ENCODE measurements around the gene MOB1A. TPM values are rescaled to one million over a fixed set of nuclear protein-coding genes. Genes with fewer than 3 reads are reported as not detected.
A peak's percentile ranks its signal among the peaks of the same experiment; 100 is the strongest.

The MOB1A gene
- total and polyA plus RNA-seq, 2 of the 13 experiments (the other 11 are each of a cell fraction or from before 2014, with no cell fraction given) = 48.2 to 139 TPM

DNA sequence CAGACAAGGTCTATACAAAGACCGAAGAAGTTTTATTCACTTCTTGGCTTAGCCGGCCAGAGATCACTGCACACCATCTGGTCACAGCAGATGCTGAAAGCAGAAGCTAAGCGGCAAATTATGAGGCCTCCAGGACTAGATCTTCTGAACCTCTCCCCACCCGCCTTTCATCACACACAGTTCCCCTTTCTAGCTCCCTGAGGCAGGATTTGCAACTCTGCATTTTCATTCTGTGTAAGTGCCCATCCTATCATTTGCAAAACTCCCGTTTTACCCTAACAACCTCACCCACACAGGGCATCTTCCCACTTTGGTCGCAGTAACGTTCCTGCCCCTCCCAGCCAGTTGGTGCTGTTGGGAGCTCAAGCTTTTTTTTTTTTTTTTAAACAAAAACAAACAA, 3.1 kb upstream of the MOB1A start:
- no peaks in the 10 kb centered on the region for H3K36me3 ChIP-seq (replicated peaks in 1 of 2; ENCODE audit: control insufficient read depth in 1 of 2, insufficient read depth in 2 of 2, low read length in 2 of 2)
- WGBS (ENCODE audit: low lambda C conversion rate) = 10% methylated on average over 7 of the region's 7 CpGs
- intact Hi-C loops (cut with micrococcal nuclease; ENCODE audit: unreplicated experiment) = no loop called here
- H3K4me2 ChIP-seq (ENCODE audit: low read depth, low read length) = peak overlapping the region; percentile 74
- ChIA-PET CTCF (ENCODE audit: low intra/inter-chr PET ratio, low total read pairs) (no interaction called here), POLR2A (interaction anchor here (1.1 to 1.2 kb wide), 2 partner anchors 10 to 17 kb away, joined by 4 to 8 read pairs; partner anchors contain the start of gene MTHFD2)
- DNase-seq (ENCODE audit: low spot score) = no peak
- ATAC-seq = no peak
- peaks cover 15% of the 10 kb centered on the region for H4K20me1 ChIP-seq (ENCODE audit: insufficient read depth, low read length)
- peak overlapping the region in 2 of 3 experiments; percentile 15 to 17; a peak in 2 of 6 replicates for H3K4me3 ChIP-seq (replicated peaks in 1 of 3; ENCODE audit: insufficient read depth in 1 of 3, low read depth in 2 of 3, low read length in 3 of 3)
- H2AFZ ChIP-seq (ENCODE audit: low read length) = peak overlapping the region; percentile 88
- no TSS peak for BruUV-seq (replicated peaks)
- H3K4me1 ChIP-seq (ENCODE audit: insufficient read depth, low read length) = peaks cover 22% of the 10 kb centered on the region
- in situ Hi-C loops (cut with HindIII; ENCODE audit: extremely low pct_ligation_motif_present, low pct_unique_long_range_greater_than_20kb) = no loop called here
- H3K9me3 ChIP-seq (ENCODE audit: low read length) = no peaks in the 10 kb centered on the region
- TF ChIP-seq ZNF766 (CRISPR knock-in tag; IDR thresholded peaks at IDR 0.05; ENCODE audit: borderline replicate concordance) = no peak
- TF ChIP-seq, protein P1, sequence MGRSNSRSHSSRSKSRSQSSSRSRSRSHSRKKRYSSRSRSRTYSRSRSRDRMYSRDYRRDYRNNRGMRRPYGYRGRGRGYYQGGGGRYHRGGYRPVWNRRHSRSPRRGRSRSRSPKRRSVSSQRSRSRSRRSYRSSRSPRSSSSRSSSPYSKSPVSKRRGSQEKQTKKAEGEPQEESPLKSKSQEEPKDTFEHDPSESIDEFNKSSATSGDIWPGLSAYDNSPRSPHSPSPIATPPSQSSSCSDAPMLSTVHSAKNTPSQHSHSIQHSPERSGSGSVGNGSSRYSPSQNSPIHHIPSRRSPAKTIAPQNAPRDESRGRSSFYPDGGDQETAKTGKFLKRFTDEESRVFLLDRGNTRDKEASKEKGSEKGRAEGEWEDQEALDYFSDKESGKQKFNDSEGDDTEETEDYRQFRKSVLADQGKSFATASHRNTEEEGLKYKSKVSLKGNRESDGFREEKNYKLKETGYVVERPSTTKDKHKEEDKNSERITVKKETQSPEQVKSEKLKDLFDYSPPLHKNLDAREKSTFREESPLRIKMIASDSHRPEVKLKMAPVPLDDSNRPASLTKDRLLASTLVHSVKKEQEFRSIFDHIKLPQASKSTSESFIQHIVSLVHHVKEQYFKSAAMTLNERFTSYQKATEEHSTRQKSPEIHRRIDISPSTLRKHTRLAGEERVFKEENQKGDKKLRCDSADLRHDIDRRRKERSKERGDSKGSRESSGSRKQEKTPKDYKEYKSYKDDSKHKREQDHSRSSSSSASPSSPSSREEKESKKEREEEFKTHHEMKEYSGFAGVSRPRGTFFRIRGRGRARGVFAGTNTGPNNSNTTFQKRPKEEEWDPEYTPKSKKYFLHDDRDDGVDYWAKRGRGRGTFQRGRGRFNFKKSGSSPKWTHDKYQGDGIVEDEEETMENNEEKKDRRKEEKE (IDR thresholded peaks at IDR 0.05) = no peak
- no peak for TF ChIP-seq MED8 (CRISPR knock-in tag; IDR thresholded peaks at IDR 0.05; ENCODE audit: insufficient replicate concordance)
- TF ChIP-seq HIVEP1 (CRISPR knock-in tag; IDR thresholded peaks at IDR 0.05) = no peak
- no peak for TF ChIP-seq ZNF34 (CRISPR knock-in tag; IDR thresholded peaks at IDR 0.05; ENCODE audit: borderline replicate concordance)
- no peak for TF ChIP-seq ZNF432 (CRISPR knock-in tag; IDR thresholded peaks at IDR 0.05; ENCODE audit: borderline replicate concordance)
- TF ChIP-seq MAFF (IDR thresholded peaks at IDR 0.05; ENCODE audit: low read depth, low read length) = 0 out of 2 replicates have a peak, but pooled peaks have one; percentile 27
- no peak for TF ChIP-seq RFXANK (CRISPR knock-in tag; IDR thresholded peaks at IDR 0.05)
- TF ChIP-seq MAFK (conservative IDR thresholded peaks at IDR 0.05 in 1 of 2, IDR thresholded peaks at IDR 0.05 in 1 of 2; ENCODE audit: low read length in 2 of 2) = peak in 1 of 2 experiments; percentile 46; a peak in 3 of 4 replicates
- TF ChIP-seq HHEX (CRISPR knock-in tag; IDR thresholded peaks at IDR 0.05) = no peak
- TF ChIP-seq HNF4G (IDR thresholded peaks at IDR 0.05; ENCODE audit: borderline replicate concordance, low read depth, low read length) = no peak
- no peak for TF ChIP-seq HNF4G (CRISPR knock-in tag; IDR thresholded peaks at IDR 0.05; ENCODE audit: borderline replicate concordance, low read depth)
- no peak overlapping the region for H3K27ac ChIP-seq (ENCODE audit: extremely low read length, insufficient read depth, low read length)
- H3K9ac ChIP-seq (ENCODE audit: insufficient read depth, low read depth, low read length) = no peak overlapping the region
- H3K79me2 ChIP-seq (ENCODE audit: insufficient read depth, low read length) = peaks cover 15% of the 10 kb centered on the region
- FAIRE-seq = no peak
- no peaks in the 10 kb centered on the region; a peak in 1 of 5 replicates for H3K27me3 ChIP-seq (ENCODE audit: control insufficient read depth in 1 of 2, insufficient read depth in 2 of 2, low read length in 2 of 2)
